Thyroid gland (tissue), 4 donors: Measurements from ENCODE around the gene DNASE2B. TPM values are rescaled to one million over a fixed set of nuclear protein-coding genes. Genes with fewer than 3 reads are reported as not detected.
A peak's percentile ranks its signal among the peaks of the same experiment; 100 is the strongest.

Experiments used
- DNase-seq, 2 donors: peaks; one replicate each; pipeline ENCODE4 v3.0.0-alpha.2; 2019
- H3K27ac ChIP-seq, 3 donors: fragments of 200-600 bp; sonication (generic); 1 replicate in 2 of 3; 2 replicates in 1 of 3; pipeline ENCODE4 v1.5.1; 2016 to 2019; ENCODE audit warnings: mild to moderate bottlenecking in 1 of 3, moderate library complexity in 1 of 3
- H3K27me3 ChIP-seq: fragments of 200-600 bp; sonication (generic); one replicate; pipeline ENCODE4 v1.5.1; 2019
- H3K36me3 ChIP-seq, 2 donors: fragments of 200-600 bp; sonication (generic); one replicate each; pipeline ENCODE4 v1.5.1; 2016 to 2019
- H3K4me1 ChIP-seq, 2 donors: fragments of 200-600 bp; sonication (generic); one replicate each; pipeline ENCODE4 v1.5.1; 2017 to 2019
- H3K4me3 ChIP-seq, 3 donors: fragments of 200-600 bp; sonication (generic); replicated peaks in 1 of 3; 1 replicate in 2 of 3; 2 replicates in 1 of 3; pipeline ENCODE4 v1.5.1; 2016; ENCODE audit warnings: mild to moderate bottlenecking in 1 of 3
- H3K9me3 ChIP-seq: fragments of 200-600 bp; sonication (generic); one replicate; pipeline ENCODE4 v1.5.1; 2017
- CTCF ChIP-seq, 6 experiments: fragments of 200-600 bp in 3 of 6; fragments of 450-650 bp in 3 of 6; sonication (generic) in 3 of 6; IDR thresholded peaks; one replicate each; pipeline ENCODE4 v1.5.1; 2016 to 2019; ENCODE audit warnings: antibody characterized with exemption in 6 of 6, mild to moderate bottlenecking in 2 of 6, inconsistent platforms in 1 of 6, moderate library complexity in 1 of 6
- POLR2A ChIP-seq, 2 donors: fragments of 450-650 bp; IDR thresholded peaks; one replicate each; pipeline ENCODE4 v1.6.1; 2017; ENCODE audit warnings: antibody characterized with exemption in 2 of 2, mild to moderate bottlenecking in 2 of 2, moderate library complexity in 1 of 2
- WGBS, 2 donors: methylation state at CpG; one replicate each; pipeline ENCODE4 v1.1.5; 2017; 5-methylcytosine and 5-hydroxymethylcytosine counted together
- intact Hi-C: fragments of 100-400 bp; cut with DNase I; formaldehyde crosslinking; loops from one replicate; pipeline ENCODE4 v1.15.1; 2023
- total RNA-seq, 4 donors: library from RNA; depleted of rRNA; stranded (reverse); fragments of >200 nt; gene quantifications; one replicate each; pipeline ENCODE4 v1.2.3, GENCODE V29; 2016

Gene DNASE2B
- total RNA-seq, 4 donors from 2014 or later, result 0.88 TPM; not detected in 3

- H3K4me1 ChIP-seq, result peaks cover 40 to 48% of the 10 kb centered on the region in 2 donors
- H3K36me3 ChIP-seq, result no peaks in the 10 kb centered on the region
- no peak overlapping the region for H3K4me3 ChIP-seq
- TF ChIP-seq POLR2A (IDR thresholded peaks at IDR 0.05), result peak in 1 of 2 donors; percentile 55
- peak in 2 of 6 experiments; percentile 24 to 34 for TF ChIP-seq CTCF (IDR thresholded peaks at IDR 0.05)
- WGBS, 2 donors, result 33 to 52% methylated on average over 4 of the region's 4 CpGs
- H3K27ac ChIP-seq, result peak overlapping the region; percentile 40 to 64 (median 61)
- intact Hi-C loops, result no loop called here
- H3K27me3 ChIP-seq, result no peaks in the 10 kb centered on the region
- DNase-seq, result peak; percentile 75 to 80
- H3K9me3 ChIP-seq, result no peaks in the 10 kb centered on the region
These were observed 27.4 kb upstream of the DNASE2B start for GRCh38 chr1:84370831-84371394.

GRCh38 chr1:84373436-84374141 lies 24.7 kb upstream of the DNASE2B start:
- Histone ChIP-seq H3K4me3 (no peak overlapping the region), H3K9me3 (no peaks in the 10 kb centered on the region), H3K27ac (no peak overlapping the region), H3K4me1 (peaks cover 35 to 37% of the 10 kb centered on the region in 2 donors), H3K36me3 (no peaks in the 10 kb centered on the region), H3K27me3 (no peaks in the 10 kb centered on the region)
- no peak for DNase-seq
- intact Hi-C loops, result no loop called here
- WGBS, 2 donors, result 47% methylated on average over 2 of the region's 2 CpGs
- no peak for TF ChIP-seq POLR2A (IDR thresholded peaks at IDR 0.05)
- TF ChIP-seq CTCF (IDR thresholded peaks at IDR 0.05), result no peak

- peak overlapping the region in 2 of 3 donors; percentile 13 to 57 for H3K27ac ChIP-seq
- DNase-seq, result peak in 1 of 2 donors; percentile 25
- no peak overlapping the region for H3K4me3 ChIP-seq
- H3K27me3 ChIP-seq, result no peaks in the 10 kb centered on the region
- H3K4me1 ChIP-seq, result peaks cover 35 to 36% of the 10 kb centered on the region in 2 donors
- H3K9me3 ChIP-seq, result no peaks in the 10 kb centered on the region
- no peaks in the 10 kb centered on the region for H3K36me3 ChIP-seq
- no peak for TF ChIP-seq CTCF (IDR thresholded peaks at IDR 0.05)
- 70 to 78% methylated on average over 5 of the region's 5 CpGs for WGBS, 2 donors
- intact Hi-C loops, result no loop called here
These were observed 23.1 kb upstream of the DNASE2B start for GRCh38 chr1:84374991-84375696.

- no peaks in the 10 kb centered on the region for H3K27me3 ChIP-seq
- H3K9me3 ChIP-seq, result no peaks in the 10 kb centered on the region
- H3K27ac ChIP-seq, result peak overlapping the region in 2 of 3 donors; percentile 39 to 57
- H3K36me3 ChIP-seq, result no peaks in the 10 kb centered on the region
- peaks cover 28% of the 10 kb centered on the region in 2 donors for H3K4me1 ChIP-seq
- intact Hi-C loops, result no loop called here
- no peak overlapping the region for H3K4me3 ChIP-seq
- TF ChIP-seq CTCF (IDR thresholded peaks at IDR 0.05), result no peak
- TF ChIP-seq POLR2A (IDR thresholded peaks at IDR 0.05), result no peak
- 78 to 85% methylated on average over 7 of the region's 7 CpGs for WGBS, 2 donors
- DNase-seq, result no peak
These were observed 22.0 kb upstream of the DNASE2B start for GRCh38 chr1:84376000-84376910.
